Gastroesophageal sphincter (tissue), 4 donors: ENCODE data around the gene SLC4A8. TPM values are rescaled to one million over a fixed set of nuclear protein-coding genes. Genes with fewer than 3 reads are reported as not detected.
A peak's percentile ranks its signal among the peaks of the same experiment; 100 is the strongest.

Source experiments
- ATAC-seq: fragments of 150-250 bp; one replicate; pipeline ENCODE4 v1.9.1; 2016; ENCODE audit warnings: mild to moderate bottlenecking, moderate library complexity
- H3K27ac ChIP-seq, 4 donors: fragments of 200-600 bp; sonication (generic) in 3 of 4; 1 replicate in 3 of 4; 2 replicates in 1 of 4; pipeline ENCODE4 v1.5.1; 2016 to 2019
- H3K27me3 ChIP-seq: fragments of 200-600 bp; sonication (generic); one replicate; pipeline ENCODE4 v1.5.1; 2019
- H3K36me3 ChIP-seq, 2 donors: fragments of 200-600 bp; sonication (generic); one replicate each; pipeline ENCODE4 v1.5.1; 2019; ENCODE audit warnings: control low read depth in 1 of 2
- H3K4me1 ChIP-seq, 3 donors: fragments of 200-600 bp; sonication (generic); 1 replicate in 2 of 3; 2 replicates in 1 of 3; pipeline ENCODE4 v1.5.1; 2016 to 2019; ENCODE audit warnings: control low read depth in 2 of 3
- H3K4me3 ChIP-seq, 2 donors: fragments of 200-600 bp; sonication (generic); one replicate each; pipeline ENCODE4 v1.5.1; 2019; ENCODE audit warnings: mild to moderate bottlenecking in 1 of 2, moderate library complexity in 1 of 2
- H3K9me3 ChIP-seq, 3 donors: fragments of 200-600 bp; sonication (generic); one replicate each; pipeline ENCODE4 v1.5.1; 2017 to 2019; ENCODE audit warnings: control low read depth in 2 of 3
- CTCF ChIP-seq, 4 experiments: fragments of 200-600 bp in 2 of 4; fragments of 450-650 bp in 2 of 4; sonication (generic) in 1 of 4; IDR thresholded peaks; one replicate each; pipeline ENCODE4 v1.5.1; 2017 to 2019; ENCODE audit warnings: antibody characterized with exemption in 4 of 4, mild to moderate bottlenecking in 2 of 4, moderate library complexity in 2 of 4
- EP300 ChIP-seq: sonication (generic); formaldehyde crosslinking; IDR thresholded peaks from one replicate; pipeline ENCODE4 v1.6.1; 2017; ENCODE audit warnings: antibody characterized with exemption, mild to moderate bottlenecking
- POLR2A ChIP-seq, 2 donors: fragments of 450-650 bp; IDR thresholded peaks; one replicate each; pipeline ENCODE4 v1.6.1; 2017; ENCODE audit warnings: antibody characterized with exemption in 2 of 2, mild to moderate bottlenecking in 2 of 2, moderate library complexity in 1 of 2
- POLR2AphosphoS5 ChIP-seq: sonication (generic); formaldehyde crosslinking; IDR thresholded peaks from one replicate; pipeline ENCODE4 v1.6.1; 2017; ENCODE audit warnings: antibody characterized with exemption
- WGBS, 2 donors: methylation state at CpG; one replicate each; pipeline ENCODE4 v1.1.5; 2018; ENCODE audit warnings: low coverage in 1 of 2; 5-methylcytosine and 5-hydroxymethylcytosine counted together
- total RNA-seq, 4 donors: library from RNA; depleted of rRNA; stranded (reverse); fragments of >200 nt; gene quantifications; one replicate each; pipeline ENCODE4 v1.1.0, GENCODE V29; 2016

The SLC4A8 gene
- total RNA-seq, 4 donors from 2014 or later = 0.27 to 5.3 (median 0.76) TPM

- WGBS, 2 donors = 60 to 63% methylated on average over 11 to 19 of the region's 22 CpGs
- H3K4me1 ChIP-seq = peaks cover 0 to 15% (median 11%) of the 10 kb centered on the region in 3 donors
- peaks cover 44% of the 10 kb centered on the region for H3K27me3 ChIP-seq
- H3K4me3 ChIP-seq = peak overlapping the region in 1 of 2 donors; percentile 56
- no peaks in the 10 kb centered on the region for H3K36me3 ChIP-seq
- no peak for ATAC-seq
- TF ChIP-seq POLR2A (IDR thresholded peaks at IDR 0.05) (no peak), POLR2AphosphoS5 (no peak), CTCF (IDR thresholded peaks at IDR 0.05) (no peak)
- no peak overlapping the region for H3K27ac ChIP-seq
- H3K9me3 ChIP-seq = no peaks in the 10 kb centered on the region
These were observed 31.9 kb upstream of the SLC4A8 start for GRCh38 chr12:51392556-51393237.

GRCh38 chr12:51393676-51394545, 30.7 kb upstream of the SLC4A8 start:
- TF ChIP-seq EP300 (no peak), CTCF (IDR thresholded peaks at IDR 0.05) (no peak), POLR2A (IDR thresholded peaks at IDR 0.05) (no peak), POLR2AphosphoS5 (no peak)
- Histone ChIP-seq H3K9me3 (no peaks in the 10 kb centered on the region), H3K27me3 (peaks cover 50% of the 10 kb centered on the region), H3K27ac (peak overlapping the region in 2 of 4 donors; percentile 17 to 48), H3K36me3 (no peaks in the 10 kb centered on the region), H3K4me3 (no peak overlapping the region), H3K4me1 (peaks cover 0 to 15% (median 11%) of the 10 kb centered on the region in 3 donors)
- ATAC-seq = peak; percentile 71
- 55 to 78% methylated on average over 4 to 5 of the region's 14 CpGs for WGBS, 2 donors

GRCh38 chr12:51395283-51396230, 29.1 kb upstream of the SLC4A8 start:
- H3K27me3 ChIP-seq = peaks cover 57% of the 10 kb centered on the region
- H3K4me3 ChIP-seq = no peak overlapping the region
- ATAC-seq = no peak
- H3K36me3 ChIP-seq = no peaks in the 10 kb centered on the region
- peaks cover 0 to 15% (median 11%) of the 10 kb centered on the region in 3 donors for H3K4me1 ChIP-seq
- no peak overlapping the region for H3K27ac ChIP-seq
- TF ChIP-seq POLR2A (IDR thresholded peaks at IDR 0.05) (no peak), EP300 (no peak), CTCF (IDR thresholded peaks at IDR 0.05) (no peak), POLR2AphosphoS5 (no peak)
- no peaks in the 10 kb centered on the region for H3K9me3 ChIP-seq
- 55 to 85% methylated on average over 3 to 6 of the region's 8 CpGs for WGBS, 2 donors

- Histone ChIP-seq H3K27me3 (peaks cover 51% of the 10 kb centered on the region), H3K9me3 (no peaks in the 10 kb centered on the region), H3K27ac (no peak overlapping the region), H3K36me3 (no peaks in the 10 kb centered on the region), H3K4me3 (no peak overlapping the region), H3K4me1 (no peaks in the 10 kb centered on the region)
- WGBS, 2 donors = 80 to 82% methylated on average over 2 to 4 of the region's 4 CpGs
- no peak for ATAC-seq
- TF ChIP-seq POLR2A (IDR thresholded peaks at IDR 0.05) (no peak), CTCF (IDR thresholded peaks at IDR 0.05) (no peak), EP300 (no peak), POLR2AphosphoS5 (no peak)
These were observed 27.0 kb upstream of the SLC4A8 start for GRCh38 chr12:51397670-51398069.
